ENCODE data around the gene SPNS2.

The SPNS2 gene

DNA sequence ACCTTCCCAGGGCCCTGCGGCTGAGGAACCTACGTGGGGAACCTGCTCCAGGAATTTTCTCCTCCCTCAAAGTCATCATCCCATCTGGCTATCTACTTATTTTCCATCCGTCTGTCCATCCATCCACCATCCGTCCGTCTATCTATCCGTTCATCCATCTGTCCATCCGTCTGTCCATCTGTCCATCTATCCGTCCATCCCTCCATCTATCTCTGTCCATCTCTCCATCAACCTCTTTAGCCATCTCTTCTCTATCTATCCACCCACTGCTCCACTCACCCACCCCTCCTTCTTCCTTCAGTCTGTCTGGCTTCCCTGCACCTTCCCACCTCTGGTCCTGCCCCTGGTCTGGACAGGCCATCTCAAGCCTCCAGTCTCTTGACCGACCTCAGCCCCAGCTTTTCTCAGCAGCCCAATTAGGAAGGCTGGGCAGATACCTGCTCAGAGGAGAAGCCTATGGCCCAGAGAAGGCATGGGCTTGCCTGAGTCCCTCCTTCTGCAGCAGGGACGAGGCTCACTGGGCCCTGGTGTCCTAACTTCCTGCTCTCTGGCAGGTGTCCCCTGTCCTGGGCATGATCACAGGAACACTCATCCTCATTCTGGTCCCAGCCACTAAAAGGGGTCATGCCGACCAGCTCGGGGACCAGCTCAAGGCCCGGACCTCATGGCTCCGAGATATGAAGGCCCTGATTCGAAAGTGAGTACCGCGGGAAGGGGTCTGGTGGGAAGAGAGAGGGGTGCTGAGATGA lies 33.5 kb downstream of the SPNS2 start:
- TF ChIP-seq, protein P1, sequence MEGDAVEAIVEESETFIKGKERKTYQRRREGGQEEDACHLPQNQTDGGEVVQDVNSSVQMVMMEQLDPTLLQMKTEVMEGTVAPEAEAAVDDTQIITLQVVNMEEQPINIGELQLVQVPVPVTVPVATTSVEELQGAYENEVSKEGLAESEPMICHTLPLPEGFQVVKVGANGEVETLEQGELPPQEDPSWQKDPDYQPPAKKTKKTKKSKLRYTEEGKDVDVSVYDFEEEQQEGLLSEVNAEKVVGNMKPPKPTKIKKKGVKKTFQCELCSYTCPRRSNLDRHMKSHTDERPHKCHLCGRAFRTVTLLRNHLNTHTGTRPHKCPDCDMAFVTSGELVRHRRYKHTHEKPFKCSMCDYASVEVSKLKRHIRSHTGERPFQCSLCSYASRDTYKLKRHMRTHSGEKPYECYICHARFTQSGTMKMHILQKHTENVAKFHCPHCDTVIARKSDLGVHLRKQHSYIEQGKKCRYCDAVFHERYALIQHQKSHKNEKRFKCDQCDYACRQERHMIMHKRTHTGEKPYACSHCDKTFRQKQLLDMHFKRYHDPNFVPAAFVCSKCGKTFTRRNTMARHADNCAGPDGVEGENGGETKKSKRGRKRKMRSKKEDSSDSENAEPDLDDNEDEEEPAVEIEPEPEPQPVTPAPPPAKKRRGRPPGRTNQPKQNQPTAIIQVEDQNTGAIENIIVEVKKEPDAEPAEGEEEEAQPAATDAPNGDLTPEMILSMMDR (IDR thresholded peaks at IDR 0.05; ENCODE audit: borderline replicate concordance, control extremely low read depth, extremely low read depth, insufficient read depth, missing control alignments), result no peak
- in situ Hi-C loops (cut with MboI; ENCODE audit: low sequenced_read_pairs, unreplicated experiment), result no loop called here
- no peak for DNase-seq (ENCODE audit: low spot score)

- TF ChIP-seq, protein P1 (IDR thresholded peaks at IDR 0.05; ENCODE audit: borderline replicate concordance, control extremely low read depth, extremely low read depth, insufficient read depth, missing control alignments), result no peak
- DNase-seq (ENCODE audit: low spot score), result no peak
- in situ Hi-C loops (cut with MboI; ENCODE audit: low sequenced_read_pairs, unreplicated experiment), result no loop called here
Measured at GRCh38 chr17:4532860-4533522, 34.3 kb downstream of the SPNS2 start.

- TF ChIP-seq, protein P1 (IDR thresholded peaks at IDR 0.05; ENCODE audit: borderline replicate concordance, control extremely low read depth, extremely low read depth, insufficient read depth, missing control alignments), result no peak
- in situ Hi-C loops (cut with MboI; ENCODE audit: low sequenced_read_pairs, unreplicated experiment), result no loop called here
- DNase-seq (ENCODE audit: low spot score), result no peak
Measured at GRCh38 chr17:4533523-4534504, 35.1 kb downstream of the SPNS2 start.

- in situ Hi-C loops (cut with MboI; ENCODE audit: low sequenced_read_pairs, unreplicated experiment), result no loop called here
- no peak for DNase-seq (ENCODE audit: low spot score)
- TF ChIP-seq, protein P1 (IDR thresholded peaks at IDR 0.05; ENCODE audit: borderline replicate concordance, control extremely low read depth, extremely low read depth, insufficient read depth, missing control alignments), result no peak
Measured at GRCh38 chr17:4534515-4534914, 35.8 kb downstream of the SPNS2 start.

- in situ Hi-C loops (cut with MboI; ENCODE audit: low sequenced_read_pairs, unreplicated experiment), result no loop called here
- TF ChIP-seq, protein P1 (IDR thresholded peaks at IDR 0.05; ENCODE audit: borderline replicate concordance, control extremely low read depth, extremely low read depth, insufficient read depth, missing control alignments), result no peak
- DNase-seq (ENCODE audit: low spot score), result no peak
Measured at GRCh38 chr17:4534928-4535666, 36.4 kb downstream of the SPNS2 start.
